Stimulated activated CD4-positive, alpha-beta T cell treated with anti-CD3 and anti-CD28 coated beads, TNF-alpha, amount 100 ng/mL, for 48 hours (primary cell): ENCODE results near the gene NLRP6.
"Not testable (repeated sequence)": the region's sequence is repeated elsewhere in the genome, so short reads cannot be mapped to it uniquely, and the experiment has no call there.

Experiments used
- DNase-seq, 3 donors: peaks; one replicate each; pipeline ENCODE4 v3.0.0-alpha.2; 2020; ENCODE audit warnings: low read depth in 3 of 3

Gene NLRP6

DNA sequence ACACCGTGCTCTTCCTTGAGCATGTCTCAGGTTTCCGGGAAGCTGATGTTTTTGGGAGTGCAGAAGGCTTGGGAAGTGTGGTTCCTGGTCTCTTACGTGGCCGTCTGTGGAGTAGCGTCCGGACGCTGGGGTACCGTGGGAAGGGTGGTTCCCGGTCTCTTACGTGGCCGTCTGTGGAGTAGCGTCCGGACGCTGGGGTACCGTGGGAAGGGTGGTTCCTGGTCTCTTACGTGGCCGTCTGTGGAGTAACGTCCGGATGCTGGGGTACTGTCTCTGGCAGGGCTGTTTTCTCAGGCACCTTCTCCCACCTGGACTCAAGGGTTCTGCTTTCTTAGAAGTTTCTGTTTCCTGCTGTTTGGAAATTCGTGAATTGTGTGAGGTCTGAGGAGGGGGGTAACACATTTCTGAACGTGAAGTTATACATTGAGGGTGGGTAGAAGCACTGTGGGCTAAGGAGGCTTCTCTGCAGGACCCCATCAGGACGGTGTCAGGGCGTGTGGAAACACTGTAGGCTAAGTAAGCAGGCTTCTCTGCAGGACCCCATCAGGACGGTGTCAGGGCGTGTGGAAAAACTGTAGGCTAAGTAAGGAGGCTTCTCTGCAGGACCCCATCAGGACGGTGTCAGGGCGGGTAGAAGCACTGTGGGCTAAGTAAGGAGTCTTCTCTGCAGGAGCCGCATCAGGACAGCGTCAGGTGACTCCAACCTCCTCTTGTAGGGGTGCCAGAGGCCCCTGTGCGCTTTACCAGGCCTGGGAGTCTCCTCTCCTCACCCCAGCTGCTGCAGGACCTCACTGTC lies 47.8 kb downstream of the NLRP6 start:
- no peak for DNase-seq

DNA sequence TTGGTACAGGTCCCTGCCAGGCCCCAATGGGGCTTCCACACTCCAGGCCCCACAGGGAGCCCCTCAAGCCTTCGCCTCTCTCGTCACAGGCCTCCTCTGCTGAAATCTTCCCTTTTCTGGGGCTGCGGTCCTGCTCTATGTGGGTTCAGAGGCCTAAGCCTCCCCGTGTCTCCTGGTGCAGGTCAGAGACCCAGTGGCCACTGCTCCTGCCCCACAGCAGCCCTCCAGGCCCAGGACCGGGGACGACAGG lies 48.3 kb downstream of the NLRP6 start:
- DNase-seq: no peak

DNA sequence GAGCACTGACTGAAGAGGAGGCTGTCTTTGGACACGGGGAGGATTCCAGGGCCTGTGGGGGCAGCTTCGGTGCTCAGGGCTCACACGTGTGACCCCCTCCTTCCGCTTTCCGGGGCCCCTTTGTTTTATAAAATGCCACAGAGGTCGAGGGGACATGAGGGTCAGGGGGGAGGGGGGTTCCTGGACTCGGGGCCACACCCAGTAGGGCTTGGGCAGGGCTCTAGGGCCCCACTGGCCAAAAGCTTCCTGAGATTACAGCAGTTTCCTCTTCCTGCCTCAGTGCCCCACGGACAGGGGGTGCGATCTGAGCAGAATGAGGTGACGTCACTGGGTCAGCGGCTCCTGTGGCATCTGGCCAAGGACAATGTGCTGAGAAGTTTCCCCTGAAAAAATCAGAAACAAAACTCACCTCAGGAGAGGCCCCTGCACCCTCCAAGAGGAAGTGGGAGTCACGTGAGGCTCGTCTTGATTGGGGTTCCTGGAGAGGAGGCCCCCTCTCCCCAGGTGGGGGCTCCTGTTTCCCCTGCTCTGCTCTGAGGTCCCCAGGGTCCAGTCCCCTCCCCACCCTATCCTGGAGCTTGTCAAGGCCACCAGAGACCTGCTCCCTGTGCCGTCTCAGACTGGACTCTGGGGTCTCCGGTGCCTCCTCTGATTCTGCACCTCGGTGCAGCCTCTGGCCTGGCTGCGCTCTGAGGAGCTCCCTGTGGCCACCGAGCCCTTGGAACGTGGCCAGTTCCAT lies 48.8 kb downstream of the NLRP6 start:
- DNase-seq: peak in 2 of 3 donors; percentile 36 to 55

DNA sequence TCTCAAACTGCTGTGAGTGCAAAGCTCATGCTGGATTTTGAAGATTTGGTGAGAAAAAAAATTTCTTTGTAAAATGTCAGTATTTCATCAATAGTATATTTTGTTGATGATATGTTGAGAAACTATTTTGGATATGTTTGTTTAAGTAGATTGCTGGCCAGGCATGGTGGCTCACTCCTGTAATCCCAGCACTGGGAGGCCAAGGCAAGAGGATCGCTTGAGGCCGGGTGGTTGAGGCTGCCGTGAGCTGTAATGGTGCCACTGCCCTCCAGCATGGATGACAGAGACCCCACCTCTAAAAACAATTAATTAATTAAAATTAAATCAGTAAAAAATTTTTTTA lies 49.3 kb downstream of the NLRP6 start:
- DNase-seq: no peak

DNA sequence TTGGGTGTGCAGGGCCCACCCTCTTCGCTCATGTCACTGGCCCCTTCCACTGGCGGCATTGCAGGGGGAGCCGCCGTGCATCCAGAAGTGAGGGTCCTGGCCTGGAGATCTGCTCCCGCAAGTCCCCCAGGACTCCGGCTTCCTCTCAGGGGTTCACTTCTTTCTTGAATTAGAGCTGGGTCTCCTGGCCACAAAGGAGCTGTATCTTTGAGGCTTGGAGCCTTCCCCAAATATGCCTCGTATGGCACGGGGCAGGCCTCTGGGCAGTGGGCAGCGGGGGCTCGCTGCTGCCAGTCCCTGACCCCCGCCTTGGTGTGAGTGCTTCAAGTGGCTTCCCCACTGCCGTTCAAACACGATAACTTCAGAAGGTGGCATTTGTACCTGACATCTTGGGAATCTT lies 49.8 kb downstream of the NLRP6 start:
- no peak for DNase-seq

DNA sequence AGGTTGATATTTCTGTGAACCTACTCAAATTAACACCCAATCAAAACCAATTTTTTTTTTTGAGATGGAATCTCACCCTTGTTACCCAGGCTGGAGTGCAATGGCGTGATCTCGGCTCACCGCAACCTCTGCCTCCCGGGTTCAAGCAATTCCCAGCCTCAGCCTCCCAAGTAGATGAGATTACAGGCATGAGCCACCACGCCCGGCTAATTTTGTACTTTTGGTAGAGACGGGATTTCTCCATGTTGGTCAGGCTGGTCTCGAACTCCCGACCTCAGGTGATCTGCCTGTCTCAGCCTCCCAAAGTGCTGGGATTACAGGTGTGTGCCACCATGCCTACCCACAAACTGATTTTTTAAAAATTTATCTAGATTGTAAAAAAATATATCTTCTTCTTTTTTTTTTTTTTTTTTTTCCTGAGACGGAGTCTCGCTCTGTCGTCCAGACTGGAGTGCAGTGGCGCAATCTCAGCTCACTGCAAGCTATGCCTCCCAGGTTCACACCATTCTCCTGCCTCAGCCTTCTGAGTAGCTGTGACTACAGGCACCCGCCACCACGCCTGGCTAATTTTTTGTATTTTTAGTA lies 50.4 kb downstream of the NLRP6 start:
- DNase-seq: not testable (repeated sequence)

DNA sequence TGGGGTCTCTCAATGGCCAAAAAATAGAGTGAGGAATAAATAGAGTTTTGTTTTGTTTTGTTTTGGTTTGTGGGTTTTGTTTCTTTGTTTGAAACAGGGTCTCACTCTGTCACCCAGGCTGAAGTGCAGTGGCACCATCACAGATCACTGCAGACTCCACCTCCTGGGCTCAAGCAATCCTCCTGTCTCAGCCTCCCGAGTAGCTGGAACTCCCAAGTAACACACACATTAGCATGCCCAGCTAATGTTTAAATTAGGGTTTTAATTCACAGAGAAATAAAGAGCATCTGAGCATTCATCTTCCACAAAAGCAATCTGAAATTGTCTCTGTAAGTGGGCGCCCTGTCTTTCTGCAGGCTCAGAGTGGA lies 51.7 kb downstream of the NLRP6 start:
- DNase-seq: no peak

GRCh38 chr11:330307-330693 lies 52.1 kb downstream of the NLRP6 start:
- DNase-seq: no peak

- DNase-seq: no peak
These were observed 52.6 kb downstream of the NLRP6 start for GRCh38 chr11:330694-331357.

- no peak for DNase-seq
These were observed 53.3 kb downstream of the NLRP6 start for GRCh38 chr11:331358-332060.

DNA sequence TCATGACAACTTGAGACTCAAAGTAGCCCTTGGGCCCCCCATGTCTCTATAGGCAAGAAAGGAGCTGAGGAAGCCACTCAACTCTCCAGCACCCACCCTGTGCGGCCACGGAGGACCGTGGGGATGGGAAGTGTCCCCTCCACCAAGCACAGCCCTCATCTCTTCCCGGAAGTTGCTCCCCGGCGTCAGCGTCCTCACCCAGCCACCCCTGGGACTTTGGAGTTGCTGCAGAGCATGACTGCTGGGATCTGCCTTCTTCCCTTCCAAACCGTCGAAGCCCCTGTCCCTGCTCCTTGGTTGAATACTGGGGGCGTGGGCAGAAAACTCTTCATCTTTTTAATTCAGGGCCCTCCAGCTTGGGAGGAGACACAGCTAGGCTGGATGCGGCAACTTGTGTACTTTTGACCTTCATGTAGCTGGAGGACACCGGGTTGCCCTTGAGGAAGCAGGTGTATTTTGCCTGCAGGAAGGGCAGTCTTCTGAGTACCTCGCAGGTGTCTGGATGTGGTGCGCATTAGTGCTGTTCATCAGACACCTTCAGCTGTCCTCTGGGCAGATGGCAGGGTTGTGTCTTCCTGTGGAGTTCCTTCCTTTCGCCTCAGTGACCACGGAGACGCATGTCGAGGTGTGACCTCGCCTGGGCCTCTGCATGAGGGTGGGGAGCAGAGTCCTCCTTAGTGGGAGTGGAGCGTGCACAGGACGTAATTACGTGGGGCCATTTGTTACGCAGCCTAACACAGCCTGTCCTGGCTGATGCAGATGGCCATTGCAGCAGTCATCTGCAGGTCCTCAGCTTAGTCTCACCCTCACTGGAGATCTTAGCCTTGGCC lies 54.7 kb downstream of the NLRP6 start:
- DNase-seq: no peak

DNA sequence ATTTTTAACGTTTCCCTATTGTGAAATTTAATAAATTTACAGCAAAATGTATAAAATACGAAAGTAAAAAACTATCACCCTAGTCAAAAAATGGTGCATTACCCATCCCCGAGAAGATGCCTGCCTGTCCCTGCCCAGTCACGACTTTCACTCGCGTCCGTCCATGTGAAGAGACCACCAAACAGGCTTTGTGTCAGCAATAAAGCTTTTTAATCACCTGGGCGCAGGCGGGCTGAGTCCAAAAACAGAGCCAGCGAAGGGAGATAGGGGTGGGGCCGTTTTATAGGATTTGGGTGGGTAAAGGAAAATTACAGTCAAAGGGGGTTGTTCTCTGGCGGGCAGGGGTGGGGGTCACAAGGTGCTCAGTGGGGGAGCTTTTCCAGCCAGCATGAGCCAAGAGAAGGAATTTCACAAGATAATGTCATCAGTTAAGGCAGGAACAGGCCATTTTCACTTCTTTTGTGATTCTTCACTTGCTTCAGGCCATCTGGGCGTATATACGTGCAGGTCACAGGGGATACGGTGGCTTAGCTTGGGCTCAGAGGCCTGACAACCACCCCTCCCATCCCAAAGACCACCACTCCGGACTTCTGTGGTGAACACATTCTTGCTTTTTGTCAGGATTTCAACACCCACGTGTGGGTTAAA lies 55.5 kb downstream of the NLRP6 start:
- DNase-seq: not testable (repeated sequence)

GRCh38 chr11:334264-334994 lies 56.2 kb downstream of the NLRP6 start:
- DNase-seq: no peak
